Measurements from ENCODE around the gene IGF1R. TPM values are rescaled to one million over a fixed set of nuclear protein-coding genes. Genes with fewer than 3 reads are reported as not detected.
A peak's percentile ranks its signal among the peaks of the same experiment; 100 is the strongest.

The IGF1R gene
- total and polyA plus RNA-seq, 2 of the 13 experiments (the other 11 are each of a cell fraction or from before 2014, with no cell fraction given), result 15.9 to 18.4 TPM

DNA sequence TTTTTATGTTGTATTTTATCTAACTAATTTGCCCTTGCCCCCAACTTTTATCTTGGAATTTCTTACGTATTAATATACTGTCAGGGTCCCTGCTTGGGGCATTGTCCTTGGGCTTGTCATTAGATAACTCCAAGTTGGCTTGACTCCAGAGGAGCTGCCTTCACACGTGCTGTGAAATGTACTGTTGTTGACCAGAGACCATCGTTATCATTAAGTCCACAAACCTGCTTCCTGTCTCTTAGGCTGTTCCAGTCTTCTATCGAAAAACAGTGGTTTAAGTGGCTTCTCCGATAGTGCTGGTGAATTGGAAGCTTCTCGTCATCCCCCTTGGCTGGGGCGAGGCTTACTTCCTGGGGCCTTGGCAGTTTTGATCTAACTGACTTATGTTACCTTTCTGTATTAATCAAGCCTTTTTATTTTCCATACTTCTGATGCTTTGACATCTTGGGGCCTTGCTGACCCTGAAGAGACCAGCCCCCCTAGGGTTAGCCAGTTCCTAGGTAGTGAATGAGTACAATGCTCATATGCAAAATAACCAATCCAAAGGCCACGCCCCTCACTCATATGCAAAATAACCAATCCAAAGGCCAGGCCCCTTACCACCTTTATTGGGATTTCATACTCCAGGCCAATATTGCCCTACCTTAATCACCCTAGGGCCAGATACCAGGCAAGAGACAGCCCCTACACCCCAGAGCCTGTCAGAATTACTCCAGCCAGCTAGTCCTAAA lies 164.5 kb downstream of the IGF1R start (continued):
- TF ChIP-seq RBFOX2 (IDR thresholded peaks at IDR 0.05; ENCODE audit: low read depth, low read length), result no peak
- no peak for TF ChIP-seq ZEB1 (IDR thresholded peaks at IDR 0.05; ENCODE audit: insufficient replicate concordance, low read depth)
- TF ChIP-seq ARID5B (CRISPR knock-in tag; IDR thresholded peaks at IDR 0.05), result peak; percentile 98
- no peak; the same call in 1 of the 2 replicates for TF ChIP-seq ZNF263 (CRISPR knock-in tag; IDR thresholded peaks at IDR 0.05)
- peak; percentile 80; the same call in 1 of the 2 replicates for TF ChIP-seq ZNF614 (CRISPR knock-in tag; IDR thresholded peaks at IDR 0.05; ENCODE audit: borderline replicate concordance)
- TF ChIP-seq ZFP90 (CRISPR knock-in tag; IDR thresholded peaks at IDR 0.05; ENCODE audit: borderline replicate concordance), result peak; percentile 77; the same call in 1 of the 2 replicates
- no peak for TF ChIP-seq ZNF615 (CRISPR knock-in tag; IDR thresholded peaks at IDR 0.05; ENCODE audit: borderline replicate concordance)
- TF ChIP-seq ZNF646 (CRISPR knock-in tag; IDR thresholded peaks at IDR 0.05), result no peak
- TF ChIP-seq JARID2 (CRISPR knock-in tag; IDR thresholded peaks at IDR 0.05; ENCODE audit: insufficient replicate concordance), result no peak
- TF ChIP-seq ZNF367 (CRISPR knock-in tag; IDR thresholded peaks at IDR 0.05; ENCODE audit: borderline replicate concordance), result no peak
- peak; percentile 60 for TF ChIP-seq ONECUT2 (CRISPR knock-in tag; IDR thresholded peaks at IDR 0.05)
- TF ChIP-seq, protein P1, sequence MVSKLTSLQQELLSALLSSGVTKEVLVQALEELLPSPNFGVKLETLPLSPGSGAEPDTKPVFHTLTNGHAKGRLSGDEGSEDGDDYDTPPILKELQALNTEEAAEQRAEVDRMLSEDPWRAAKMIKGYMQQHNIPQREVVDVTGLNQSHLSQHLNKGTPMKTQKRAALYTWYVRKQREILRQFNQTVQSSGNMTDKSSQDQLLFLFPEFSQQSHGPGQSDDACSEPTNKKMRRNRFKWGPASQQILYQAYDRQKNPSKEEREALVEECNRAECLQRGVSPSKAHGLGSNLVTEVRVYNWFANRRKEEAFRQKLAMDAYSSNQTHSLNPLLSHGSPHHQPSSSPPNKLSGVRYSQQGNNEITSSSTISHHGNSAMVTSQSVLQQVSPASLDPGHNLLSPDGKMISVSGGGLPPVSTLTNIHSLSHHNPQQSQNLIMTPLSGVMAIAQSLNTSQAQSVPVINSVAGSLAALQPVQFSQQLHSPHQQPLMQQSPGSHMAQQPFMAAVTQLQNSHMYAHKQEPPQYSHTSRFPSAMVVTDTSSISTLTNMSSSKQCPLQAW (CRISPR knock-in tag; IDR thresholded peaks at IDR 0.05), result peak; percentile 66; the same call in 1 of the 2 replicates
- TF ChIP-seq, protein P2, sequence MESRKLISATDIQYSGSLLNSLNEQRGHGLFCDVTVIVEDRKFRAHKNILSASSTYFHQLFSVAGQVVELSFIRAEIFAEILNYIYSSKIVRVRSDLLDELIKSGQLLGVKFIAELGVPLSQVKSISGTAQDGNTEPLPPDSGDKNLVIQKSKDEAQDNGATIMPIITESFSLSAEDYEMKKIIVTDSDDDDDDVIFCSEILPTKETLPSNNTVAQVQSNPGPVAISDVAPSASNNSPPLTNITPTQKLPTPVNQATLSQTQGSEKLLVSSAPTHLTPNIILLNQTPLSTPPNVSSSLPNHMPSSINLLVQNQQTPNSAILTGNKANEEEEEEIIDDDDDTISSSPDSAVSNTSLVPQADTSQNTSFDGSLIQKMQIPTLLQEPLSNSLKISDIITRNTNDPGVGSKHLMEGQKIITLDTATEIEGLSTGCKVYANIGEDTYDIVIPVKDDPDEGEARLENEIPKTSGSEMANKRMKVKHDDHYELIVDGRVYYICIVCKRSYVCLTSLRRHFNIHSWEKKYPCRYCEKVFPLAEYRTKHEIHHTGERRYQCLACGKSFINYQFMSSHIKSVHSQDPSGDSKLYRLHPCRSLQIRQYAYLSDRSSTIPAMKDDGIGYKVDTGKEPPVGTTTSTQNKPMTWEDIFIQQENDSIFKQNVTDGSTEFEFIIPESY (CRISPR knock-in tag; IDR thresholded peaks at IDR 0.05), result peak; percentile 67
- no peak for TF ChIP-seq HIVEP1 (CRISPR knock-in tag; IDR thresholded peaks at IDR 0.05)
